BE2C (cell line): ENCODE results near the gene RHEX.

Source experiments
- DNase-seq: peaks from one replicate; pipeline ENCODE4 v3.0.0-alpha.2; 2020
- H3K27me3 ChIP-seq: fragments of 250-450 bp; sonication (Bioruptor Pico); 2 replicates; pipeline ENCODE4 v1.5.1; 2020; ENCODE audit warnings: mild to moderate bottlenecking
- H3K36me3 ChIP-seq: fragments of 250-450 bp; sonication (Bioruptor Pico); 2 replicates; pipeline ENCODE4 v1.5.1; 2020; ENCODE audit warnings: mild to moderate bottlenecking
- H3K4me1 ChIP-seq: fragments of 250-450 bp; sonication (Bioruptor Pico); 2 replicates; pipeline ENCODE4 v1.5.1; 2020
- H3K4me3 ChIP-seq: 2 replicates; pipeline ENCODE4 v1.5.1; 2011; ENCODE audit warnings: low read depth, low read length
- H3K9me3 ChIP-seq: fragments of 250-450 bp; sonication (Bioruptor Pico); 2 replicates; pipeline ENCODE4 v1.5.1; 2020
- TF ChIP-seq, protein P1 (sequence below): IDR thresholded peaks from 2 replicates; pipeline ENCODE4 v1.5.1; 2012; ENCODE audit warnings: mild to moderate bottlenecking, low read depth, low read length

The RHEX gene

DNA sequence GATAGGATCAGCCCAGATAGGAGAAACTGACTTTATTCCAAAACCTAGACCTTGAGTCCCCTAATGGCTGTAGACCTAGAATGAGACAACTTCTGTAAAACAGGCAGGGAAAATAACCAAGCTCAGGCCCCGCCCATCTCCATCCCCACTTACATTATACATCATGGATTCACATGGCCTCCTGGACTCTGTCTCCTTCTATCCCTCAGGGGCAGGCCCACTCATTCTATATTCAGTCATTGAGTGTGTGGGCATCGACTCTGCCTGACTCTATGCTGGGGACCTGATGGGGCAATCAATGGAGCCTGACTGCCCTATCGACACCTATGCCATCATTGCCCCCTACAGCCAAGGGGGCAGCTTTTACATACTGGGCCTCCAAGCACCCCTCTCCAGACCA lies 57.8 kb downstream of the RHEX start:
- Histone ChIP-seq H3K4me1 (no peaks in the 10 kb centered on the region), H3K36me3 (no peaks in the 10 kb centered on the region), H3K4me3 (no peak overlapping the region), H3K9me3 (no peaks in the 10 kb centered on the region), H3K27me3 (peaks cover 7% of the 10 kb centered on the region)
- TF ChIP-seq, protein P1, sequence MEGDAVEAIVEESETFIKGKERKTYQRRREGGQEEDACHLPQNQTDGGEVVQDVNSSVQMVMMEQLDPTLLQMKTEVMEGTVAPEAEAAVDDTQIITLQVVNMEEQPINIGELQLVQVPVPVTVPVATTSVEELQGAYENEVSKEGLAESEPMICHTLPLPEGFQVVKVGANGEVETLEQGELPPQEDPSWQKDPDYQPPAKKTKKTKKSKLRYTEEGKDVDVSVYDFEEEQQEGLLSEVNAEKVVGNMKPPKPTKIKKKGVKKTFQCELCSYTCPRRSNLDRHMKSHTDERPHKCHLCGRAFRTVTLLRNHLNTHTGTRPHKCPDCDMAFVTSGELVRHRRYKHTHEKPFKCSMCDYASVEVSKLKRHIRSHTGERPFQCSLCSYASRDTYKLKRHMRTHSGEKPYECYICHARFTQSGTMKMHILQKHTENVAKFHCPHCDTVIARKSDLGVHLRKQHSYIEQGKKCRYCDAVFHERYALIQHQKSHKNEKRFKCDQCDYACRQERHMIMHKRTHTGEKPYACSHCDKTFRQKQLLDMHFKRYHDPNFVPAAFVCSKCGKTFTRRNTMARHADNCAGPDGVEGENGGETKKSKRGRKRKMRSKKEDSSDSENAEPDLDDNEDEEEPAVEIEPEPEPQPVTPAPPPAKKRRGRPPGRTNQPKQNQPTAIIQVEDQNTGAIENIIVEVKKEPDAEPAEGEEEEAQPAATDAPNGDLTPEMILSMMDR = no peak
- DNase-seq = no peak

DNA sequence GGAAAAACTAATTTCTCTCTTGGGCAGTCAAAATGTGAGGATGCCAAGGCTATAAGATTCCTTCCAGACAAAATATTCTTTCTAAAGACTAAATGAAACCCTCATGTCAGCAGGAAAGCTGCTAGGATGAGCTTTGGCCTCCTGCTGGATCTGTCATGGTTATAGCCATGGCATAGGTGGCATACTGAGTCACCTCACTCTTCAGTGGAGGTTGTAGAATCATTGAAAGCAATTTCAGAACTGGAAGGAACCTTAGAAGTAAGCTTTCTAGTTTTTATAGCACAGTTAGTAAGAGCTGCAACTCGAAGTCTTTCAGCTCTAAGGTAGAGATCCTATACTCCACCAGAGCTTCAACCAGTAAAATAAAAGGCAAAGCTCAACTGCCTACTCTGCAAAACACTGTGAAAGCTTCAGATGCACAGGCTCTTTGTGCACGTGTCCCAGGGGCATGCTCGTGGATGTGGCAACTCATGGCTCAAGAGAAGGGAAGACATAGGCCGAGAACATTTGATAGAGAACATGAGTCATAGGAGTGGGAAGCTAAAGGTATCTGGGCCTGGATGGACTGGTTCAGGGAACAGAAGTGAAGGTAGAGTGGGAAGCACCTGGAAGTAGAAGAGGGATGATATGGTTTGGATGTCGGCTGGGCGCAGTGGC lies 58.4 kb downstream of the RHEX start:
- no peaks in the 10 kb centered on the region for H3K9me3 ChIP-seq
- no peak overlapping the region for H3K4me3 ChIP-seq
- no peaks in the 10 kb centered on the region for H3K4me1 ChIP-seq
- DNase-seq = no peak
- peaks cover 11% of the 10 kb centered on the region for H3K27me3 ChIP-seq
- no peaks in the 10 kb centered on the region for H3K36me3 ChIP-seq
- TF ChIP-seq, protein P1 = no peak

DNA sequence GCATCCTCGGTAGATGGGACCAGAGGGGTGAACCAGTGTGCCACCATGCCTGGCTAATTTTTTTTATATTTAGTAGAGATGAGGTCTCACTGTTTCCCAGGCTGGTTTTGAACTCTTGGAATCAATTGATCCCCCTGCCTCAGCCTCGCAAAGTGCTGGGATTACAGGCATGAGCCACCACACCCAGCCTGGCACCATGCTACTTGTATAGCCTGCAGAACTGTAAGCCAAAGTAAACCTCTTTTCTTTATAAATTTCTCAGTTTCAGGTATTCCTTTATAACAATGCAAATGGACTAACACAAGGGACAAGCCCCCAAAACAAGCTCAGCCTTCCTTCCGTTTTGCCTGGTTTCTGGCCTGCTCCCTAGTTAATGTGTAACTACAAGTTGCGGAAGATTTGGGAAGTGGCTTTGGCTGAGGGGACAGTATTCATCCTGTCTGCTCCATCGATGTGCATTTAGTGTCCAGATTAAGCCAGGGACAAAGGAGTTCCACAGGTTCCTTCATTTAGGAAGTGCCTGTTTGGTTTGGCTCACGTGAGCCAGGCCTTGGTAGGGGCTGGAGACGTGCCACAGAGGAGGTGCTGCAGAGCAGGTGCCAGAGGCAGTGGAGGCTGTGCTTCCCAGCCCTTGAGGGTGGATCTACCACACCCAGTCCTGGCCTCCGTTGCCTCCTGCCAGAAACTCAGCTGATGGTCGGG lies 59.8 kb downstream of the RHEX start:
- no peaks in the 10 kb centered on the region for H3K4me1 ChIP-seq
- TF ChIP-seq, protein P1 = no peak
- no peaks in the 10 kb centered on the region for H3K9me3 ChIP-seq
- H3K4me3 ChIP-seq = no peak overlapping the region
- no peaks in the 10 kb centered on the region for H3K36me3 ChIP-seq
- peaks cover 24% of the 10 kb centered on the region for H3K27me3 ChIP-seq
- DNase-seq = no peak

DNA sequence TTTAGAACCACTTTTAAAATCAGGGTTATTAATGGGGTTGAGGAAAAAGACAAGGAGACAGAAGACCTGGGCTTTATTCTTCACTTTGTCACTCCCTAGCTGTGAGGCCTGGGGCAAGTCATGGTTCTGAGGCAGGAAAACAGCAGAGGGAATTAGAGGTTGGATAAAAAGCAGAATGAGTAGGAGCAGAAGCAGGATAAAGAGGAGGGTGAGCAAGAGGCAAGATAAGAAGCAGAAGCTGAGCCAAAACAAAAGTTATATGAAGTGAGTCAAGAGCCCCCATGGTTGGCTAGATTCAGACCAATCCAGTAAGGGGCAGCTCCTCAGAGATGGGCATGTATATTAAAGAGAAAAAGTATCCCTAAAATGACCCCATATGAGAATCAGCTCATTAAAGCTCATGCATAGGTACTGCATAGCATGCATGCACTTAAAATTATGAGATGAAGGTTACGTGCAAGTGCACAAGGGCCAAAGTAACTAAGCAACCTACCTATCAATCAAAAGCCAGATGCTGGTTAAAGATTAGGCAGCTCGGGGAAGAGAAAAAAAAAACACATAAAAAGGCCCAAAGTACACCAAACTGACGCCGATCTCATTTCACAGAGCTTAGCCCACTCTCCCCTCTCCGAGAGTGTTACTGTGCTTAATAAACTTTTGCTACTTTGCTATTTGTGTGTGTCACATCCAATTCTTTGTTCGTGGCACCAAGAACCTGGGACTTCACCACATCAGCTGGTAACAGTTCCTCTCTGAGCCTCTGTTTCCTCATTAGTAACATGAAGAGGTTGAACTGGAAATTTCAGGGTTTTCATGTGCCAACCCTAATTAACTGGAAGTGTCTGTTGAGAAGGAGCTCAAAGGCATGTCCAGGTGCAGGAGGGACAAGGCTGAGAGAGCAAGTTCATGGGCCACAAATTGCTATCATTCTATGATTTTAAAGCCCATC lies 62.0 kb downstream of the RHEX start:
- Histone ChIP-seq H3K4me3 (no peak overlapping the region), H3K27me3 (peaks cover 35% of the 10 kb centered on the region), H3K9me3 (no peaks in the 10 kb centered on the region), H3K4me1 (no peaks in the 10 kb centered on the region), H3K36me3 (no peaks in the 10 kb centered on the region)
- TF ChIP-seq, protein P1 = no peak
- DNase-seq = no peak

DNA sequence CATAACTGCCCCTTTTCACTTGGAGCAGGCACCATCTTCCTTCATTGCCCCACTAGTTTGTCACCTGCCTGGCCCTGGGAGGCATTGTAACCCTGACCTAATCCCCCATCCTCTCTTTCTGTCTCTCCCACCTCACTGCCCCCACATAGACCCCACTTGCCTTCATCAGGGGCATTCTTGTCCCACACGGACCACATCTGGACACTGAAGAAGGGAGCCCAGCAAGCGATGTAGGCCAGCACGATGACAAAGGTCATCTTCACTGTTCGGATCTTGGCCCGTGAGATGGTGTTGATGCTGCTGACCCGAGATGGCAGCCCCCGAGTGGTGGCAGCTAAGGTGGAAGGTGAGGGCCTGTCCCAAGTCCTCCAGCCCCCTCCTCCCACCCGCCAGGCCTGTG lies 62.8 kb downstream of the RHEX start:
- Histone ChIP-seq H3K4me3 (no peak overlapping the region), H3K27me3 (peaks cover 35% of the 10 kb centered on the region), H3K9me3 (no peaks in the 10 kb centered on the region), H3K4me1 (no peaks in the 10 kb centered on the region), H3K36me3 (no peaks in the 10 kb centered on the region)
- no peak for DNase-seq
- TF ChIP-seq, protein P1 = no peak
